ENCODE data around the gene KCNA2.

Gene KCNA2

DNA sequence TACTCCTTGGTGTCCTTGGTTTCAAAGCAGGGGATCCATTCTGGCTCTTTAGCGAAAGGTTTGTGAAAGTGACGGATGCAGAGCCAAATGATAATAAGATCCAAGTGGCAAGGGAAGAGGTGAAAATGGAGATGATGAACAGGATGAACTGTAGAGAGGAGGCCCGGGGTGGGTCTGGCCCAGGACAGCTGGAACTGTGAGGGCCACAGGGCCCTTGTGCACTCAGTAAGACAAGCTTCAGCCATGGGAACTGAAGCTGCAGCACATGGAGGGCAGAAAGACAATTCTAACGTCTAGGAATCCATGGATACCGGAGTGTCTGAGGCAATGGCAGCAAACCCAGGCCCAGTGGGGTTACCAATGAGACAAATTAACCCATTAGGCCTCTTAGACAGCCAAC lies 4.8 kb downstream of the KCNA2 start:
- no peak for TF ChIP-seq FOXP2 (optimal IDR thresholded peaks at IDR 0.05; ENCODE audit: control extremely low read depth, extremely low read length, insufficient read depth)
- TF ChIP-seq POLR2AphosphoS5 (IDR thresholded peaks at IDR 0.05; ENCODE audit: borderline replicate concordance, low read depth, low read length), result no peak
- no peak for TF ChIP-seq EZH2 (IDR thresholded peaks at IDR 0.05)
- no peak for DNase-seq (ENCODE audit: low read depth, low spot score)
- Histone ChIP-seq H3K36me3 (ENCODE audit: insufficient read depth, low read length) (peaks cover 56% of the 10 kb centered on the region), H3K9ac (ENCODE audit: insufficient read length) (no peak overlapping the region), H3K4me3 (no peak overlapping the region), H3K9me3 (ENCODE audit: low read depth, low read length) (no peaks in the 10 kb centered on the region), H3K27ac (no peak overlapping the region)

GRCh38 chr1:110600716-110601115 lies 5.4 kb downstream of the KCNA2 start:
- Histone ChIP-seq H3K36me3 (ENCODE audit: insufficient read depth, low read length) (peaks cover 56% of the 10 kb centered on the region), H3K4me3 (no peak overlapping the region), H3K9me3 (ENCODE audit: low read depth, low read length) (no peaks in the 10 kb centered on the region), H3K27ac (no peak overlapping the region), H3K9ac (ENCODE audit: insufficient read length) (no peak overlapping the region)
- DNase-seq (ENCODE audit: low read depth, low spot score), result no peak
- TF ChIP-seq EZH2 (IDR thresholded peaks at IDR 0.05) (no peak), FOXP2 (optimal IDR thresholded peaks at IDR 0.05; ENCODE audit: control extremely low read depth, extremely low read length, insufficient read depth) (no peak), POLR2AphosphoS5 (IDR thresholded peaks at IDR 0.05; ENCODE audit: borderline replicate concordance, low read depth, low read length) (no peak)

GRCh38 chr1:110597966-110598365 lies 8.2 kb downstream of the KCNA2 start:
- Histone ChIP-seq H3K9me3 (ENCODE audit: low read depth, low read length) (no peaks in the 10 kb centered on the region), H3K36me3 (ENCODE audit: insufficient read depth, low read length) (peaks cover 43% of the 10 kb centered on the region), H3K27ac (no peak overlapping the region), H3K9ac (ENCODE audit: insufficient read length) (no peak overlapping the region), H3K4me3 (no peak overlapping the region)
- no peak for TF ChIP-seq EZH2 (IDR thresholded peaks at IDR 0.05)
- no peak for TF ChIP-seq FOXP2 (optimal IDR thresholded peaks at IDR 0.05; ENCODE audit: control extremely low read depth, extremely low read length, insufficient read depth)
- TF ChIP-seq POLR2AphosphoS5 (IDR thresholded peaks at IDR 0.05; ENCODE audit: borderline replicate concordance, low read depth, low read length), result no peak
- DNase-seq (ENCODE audit: low read depth, low spot score), result no peak

DNA sequence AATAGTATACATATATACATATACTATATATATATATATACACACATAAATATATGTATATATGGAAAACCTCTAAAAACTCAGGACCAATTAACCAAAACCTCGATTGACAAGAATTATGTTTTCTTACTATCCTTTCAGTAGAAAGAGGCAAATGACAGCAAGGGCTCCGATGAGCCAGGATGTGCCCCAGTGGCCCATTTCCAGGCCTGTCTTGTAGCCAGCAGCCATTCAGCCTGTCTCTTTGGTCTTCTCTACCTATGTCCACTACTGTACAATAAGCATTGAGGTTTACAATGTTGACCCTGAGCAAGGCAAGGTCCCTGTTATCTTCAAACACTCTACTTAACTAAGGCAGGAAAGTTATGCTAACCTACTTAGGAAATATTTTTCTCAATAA lies 9.8 kb downstream of the KCNA2 start:
- no peak overlapping the region for H3K4me3 ChIP-seq
- H3K36me3 ChIP-seq (ENCODE audit: insufficient read depth, low read length), result peaks cover 29% of the 10 kb centered on the region
- DNase-seq (ENCODE audit: low read depth, low spot score), result no peak
- H3K27ac ChIP-seq, result no peak overlapping the region
- no peak overlapping the region for H3K9ac ChIP-seq (ENCODE audit: insufficient read length)
- TF ChIP-seq POLR2AphosphoS5 (IDR thresholded peaks at IDR 0.05; ENCODE audit: borderline replicate concordance, low read depth, low read length) (no peak), FOXP2 (optimal IDR thresholded peaks at IDR 0.05; ENCODE audit: control extremely low read depth, extremely low read length, insufficient read depth) (no peak), EZH2 (IDR thresholded peaks at IDR 0.05) (no peak)
- no peaks in the 10 kb centered on the region for H3K9me3 ChIP-seq (ENCODE audit: low read depth, low read length)

DNA sequence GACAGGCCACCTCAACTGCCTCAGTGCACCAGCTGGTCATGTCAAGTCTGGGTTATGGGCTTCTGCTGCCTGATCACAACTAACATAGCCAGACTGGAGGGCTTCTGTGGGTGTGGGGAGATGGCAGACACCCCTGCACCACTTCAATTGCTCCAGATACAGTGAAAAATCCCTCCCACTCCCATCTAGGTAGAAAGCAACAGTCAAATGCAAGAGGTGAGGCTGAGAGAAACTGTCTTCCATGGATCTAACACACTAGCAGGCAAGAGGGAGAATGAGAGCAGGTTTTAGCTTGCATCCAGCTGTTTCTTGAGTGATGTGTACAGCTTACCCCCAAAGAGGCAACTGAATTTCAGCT lies 10.8 kb downstream of the KCNA2 start:
- no peak overlapping the region for H3K27ac ChIP-seq
- DNase-seq (ENCODE audit: low read depth, low spot score), result no peak
- no peak for TF ChIP-seq EZH2 (IDR thresholded peaks at IDR 0.05)
- TF ChIP-seq POLR2AphosphoS5 (IDR thresholded peaks at IDR 0.05; ENCODE audit: borderline replicate concordance, low read depth, low read length), result no peak
- no peak for TF ChIP-seq FOXP2 (optimal IDR thresholded peaks at IDR 0.05; ENCODE audit: control extremely low read depth, extremely low read length, insufficient read depth)
- no peak overlapping the region for H3K9ac ChIP-seq (ENCODE audit: insufficient read length)
- H3K9me3 ChIP-seq (ENCODE audit: low read depth, low read length), result no peaks in the 10 kb centered on the region
- H3K36me3 ChIP-seq (ENCODE audit: insufficient read depth, low read length), result peaks cover 21% of the 10 kb centered on the region
- no peak overlapping the region for H3K4me3 ChIP-seq

DNA sequence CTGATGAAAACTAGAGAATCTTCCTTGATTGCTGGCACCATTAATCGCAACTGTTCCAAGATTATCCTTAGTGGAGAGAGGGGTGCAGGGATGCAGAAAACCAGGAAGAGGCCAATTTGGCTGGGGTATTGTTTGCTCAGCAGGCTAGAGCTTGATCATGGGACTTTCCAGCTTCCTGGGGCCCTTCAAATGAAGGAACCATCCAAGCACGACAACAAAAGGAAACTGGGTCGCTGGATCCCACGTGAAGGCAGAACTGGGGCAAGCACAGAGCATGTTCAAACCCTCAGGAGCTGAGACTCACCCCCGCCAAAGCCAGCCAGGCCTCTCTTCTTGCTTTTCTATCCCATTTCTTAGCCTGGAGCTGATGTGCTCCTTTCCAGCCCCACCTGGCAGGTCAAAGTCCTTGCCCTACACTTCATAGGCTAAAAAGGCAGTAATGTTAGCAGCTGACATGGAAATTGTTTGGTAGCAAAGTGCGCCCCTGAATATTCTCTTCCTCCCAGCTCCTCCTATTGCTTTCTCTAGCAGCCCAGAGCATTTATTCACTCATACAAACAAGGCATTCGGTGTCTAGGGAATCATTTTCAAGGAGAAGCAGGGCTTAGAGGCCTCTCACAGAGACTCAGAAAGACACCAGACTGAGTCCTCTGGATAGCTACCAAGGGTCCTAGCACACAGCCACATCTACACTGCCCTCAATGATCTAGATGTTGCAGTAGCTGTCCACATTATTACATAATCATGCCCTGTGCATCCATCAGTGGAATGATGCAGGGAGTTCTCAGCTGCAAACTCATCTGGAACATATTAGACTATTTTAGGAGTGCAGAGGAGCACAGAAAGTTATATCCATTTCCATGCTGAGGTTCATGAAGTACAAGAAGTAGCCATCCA lies 11.5 kb downstream of the KCNA2 start:
- TF ChIP-seq FOXP2 (optimal IDR thresholded peaks at IDR 0.05; ENCODE audit: control extremely low read depth, extremely low read length, insufficient read depth) (no peak), EZH2 (IDR thresholded peaks at IDR 0.05) (no peak), POLR2AphosphoS5 (IDR thresholded peaks at IDR 0.05; ENCODE audit: borderline replicate concordance, low read depth, low read length) (no peak)
- Histone ChIP-seq H3K27ac (no peak overlapping the region), H3K9ac (ENCODE audit: insufficient read length) (no peak overlapping the region), H3K4me3 (no peak overlapping the region), H3K36me3 (ENCODE audit: insufficient read depth, low read length) (peaks cover 14% of the 10 kb centered on the region; the same call in 1 of the 2 replicates), H3K9me3 (ENCODE audit: low read depth, low read length) (no peaks in the 10 kb centered on the region)
- DNase-seq (ENCODE audit: low read depth, low spot score), result no peak

- Histone ChIP-seq H3K36me3 (ENCODE audit: insufficient read depth, low read length) (peaks cover 6% of the 10 kb centered on the region; the same call in 1 of the 2 replicates), H3K4me3 (no peak overlapping the region), H3K27ac (no peak overlapping the region), H3K9me3 (ENCODE audit: low read depth, low read length) (no peaks in the 10 kb centered on the region), H3K9ac (ENCODE audit: insufficient read length) (no peak overlapping the region)
- TF ChIP-seq FOXP2 (optimal IDR thresholded peaks at IDR 0.05; ENCODE audit: control extremely low read depth, extremely low read length, insufficient read depth) (no peak), EZH2 (IDR thresholded peaks at IDR 0.05) (no peak), POLR2AphosphoS5 (IDR thresholded peaks at IDR 0.05; ENCODE audit: borderline replicate concordance, low read depth, low read length) (no peak)
- DNase-seq (ENCODE audit: low read depth, low spot score), result no peak
Measured at GRCh38 chr1:110593902-110594301, 12.3 kb downstream of the KCNA2 start.

DNA sequence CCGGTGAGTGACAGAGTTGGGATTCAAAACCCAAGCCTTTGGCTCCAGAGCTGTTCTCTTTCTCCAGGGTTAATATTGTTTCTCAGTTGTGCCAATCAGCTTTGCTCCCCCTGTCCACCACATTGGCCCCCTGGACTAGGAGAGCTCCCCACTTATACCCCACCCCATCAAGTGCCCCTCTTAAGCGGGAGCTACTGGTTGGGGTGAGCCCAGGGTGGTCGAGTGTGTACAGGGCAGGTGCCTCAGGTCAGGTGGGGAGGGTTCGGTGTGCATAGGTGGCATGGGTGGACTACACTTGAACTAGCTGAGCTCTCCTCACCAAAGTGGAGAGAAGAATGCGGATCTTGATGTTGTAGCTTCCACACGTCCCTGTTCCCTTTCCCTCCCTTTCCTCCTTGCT lies 14.2 kb downstream of the KCNA2 start:
- no peak for DNase-seq (ENCODE audit: low read depth, low spot score)
- Histone ChIP-seq H3K9me3 (ENCODE audit: low read depth, low read length) (no peaks in the 10 kb centered on the region), H3K4me3 (no peak overlapping the region), H3K36me3 (ENCODE audit: insufficient read depth, low read length) (no peaks in the 10 kb centered on the region; the same call in 1 of the 2 replicates), H3K9ac (ENCODE audit: insufficient read length) (no peak overlapping the region), H3K27ac (no peak overlapping the region)
- TF ChIP-seq POLR2AphosphoS5 (IDR thresholded peaks at IDR 0.05; ENCODE audit: borderline replicate concordance, low read depth, low read length), result no peak
- TF ChIP-seq EZH2 (IDR thresholded peaks at IDR 0.05), result no peak
- no peak for TF ChIP-seq FOXP2 (optimal IDR thresholded peaks at IDR 0.05; ENCODE audit: control extremely low read depth, extremely low read length, insufficient read depth)
